HG03378 (cell line): Measurements from ENCODE around the gene MDM1.

Source experiments
- ATAC-seq: cut with Tn5 transposase; IDR thresholded peaks from one replicate; pipeline ENCODE4 v1.9.1; 2021; ENCODE audit warnings: mild to moderate bottlenecking, moderate library complexity; ENCODE audit not compliant: unreplicated experiment

The MDM1 gene

DNA sequence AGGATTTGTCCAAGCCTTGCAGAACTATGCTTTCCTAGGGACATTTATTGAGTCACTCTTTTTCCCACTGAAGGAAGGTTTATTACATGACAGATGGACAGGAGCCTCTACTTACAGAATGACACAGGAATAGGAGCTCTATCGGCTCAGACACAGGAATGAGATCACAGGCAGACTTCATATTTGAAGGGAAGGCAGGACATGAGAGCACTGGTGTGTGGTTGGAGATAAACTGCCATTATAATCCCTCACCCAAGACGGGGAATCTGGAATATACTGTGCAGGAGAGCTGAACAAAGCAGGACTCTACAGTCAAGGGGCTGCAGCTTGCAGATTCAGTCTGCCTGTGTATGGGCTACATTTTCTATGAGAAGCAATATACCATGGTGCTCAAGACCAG, 51.9 kb downstream of the MDM1 start:
- no peak for ATAC-seq

GRCh38 chr12:68279227-68280054, 52.7 kb downstream of the MDM1 start:
- no peak for ATAC-seq

- no peak for ATAC-seq
Measured at GRCh38 chr12:68276402-68276930, 55.7 kb downstream of the MDM1 start.

DNA sequence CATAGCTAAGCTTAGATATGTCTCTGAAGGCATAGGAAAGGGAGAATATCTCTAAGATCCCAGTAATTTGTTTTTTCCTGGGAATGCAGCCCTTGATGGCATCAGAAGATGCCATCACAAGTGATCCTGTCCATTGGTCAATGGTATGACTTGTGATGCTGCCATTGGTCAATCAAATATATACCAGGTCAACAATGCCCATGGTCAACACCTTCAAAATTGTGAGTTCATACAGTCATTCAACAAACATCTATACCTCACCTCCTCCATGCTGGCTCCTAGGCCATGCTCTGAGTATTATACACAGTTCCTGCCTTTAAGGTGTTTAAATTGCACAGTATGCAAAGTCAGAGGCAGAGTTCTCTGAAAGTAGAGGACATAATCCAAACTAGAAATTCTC, 59.4 kb downstream of the MDM1 start:
- no peak for ATAC-seq

- ATAC-seq: no peak
Measured at GRCh38 chr12:68271346-68271745, 60.8 kb downstream of the MDM1 start.

GRCh38 chr12:68270358-68270757, 61.8 kb downstream of the MDM1 start:
- no peak for ATAC-seq

DNA sequence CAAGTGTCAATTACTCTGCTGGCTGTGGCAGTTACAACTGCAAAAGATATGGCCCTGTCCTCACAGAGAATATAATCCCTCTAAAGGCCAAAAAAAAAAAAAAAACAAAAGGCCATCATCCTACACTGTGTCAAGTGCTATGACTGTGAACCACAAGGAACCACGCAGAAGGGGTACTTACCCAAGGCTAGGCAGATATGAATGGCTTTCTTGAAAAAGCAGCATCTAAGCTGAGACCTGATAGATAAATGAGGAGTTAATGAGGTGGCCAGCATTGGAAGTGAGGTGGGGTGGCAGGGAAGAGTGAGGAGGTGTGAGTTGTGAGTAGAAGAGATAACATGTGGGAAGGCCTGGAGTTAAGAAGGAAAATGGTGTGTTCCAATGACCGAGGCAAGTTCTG, 62.4 kb downstream of the MDM1 start:
- ATAC-seq: no peak

DNA sequence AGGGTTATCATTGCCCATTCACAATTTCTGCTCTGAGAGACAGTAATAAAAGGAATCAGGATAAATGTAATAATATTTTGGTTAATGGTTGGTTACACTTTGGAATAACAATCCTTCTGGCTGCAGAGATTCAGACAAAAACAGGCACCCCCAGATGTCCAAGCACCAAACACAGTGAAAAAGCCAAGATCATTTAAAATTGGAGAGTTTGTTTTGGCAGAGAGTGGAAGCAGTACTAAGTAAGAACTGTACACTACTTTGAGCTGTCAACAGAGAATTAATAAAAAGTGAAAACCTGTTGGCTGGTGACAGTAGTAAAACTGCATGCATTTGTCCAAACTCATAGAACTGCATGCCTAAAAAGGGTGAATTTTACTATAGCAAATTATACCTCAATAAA, 63.2 kb downstream of the MDM1 start:
- ATAC-seq: no peak

GRCh38 chr12:68267892-68268396, 64.2 kb downstream of the MDM1 start:
- ATAC-seq: no peak

- no peak for ATAC-seq
Measured at GRCh38 chr12:68264857-68265256, 67.3 kb downstream of the MDM1 start.

DNA sequence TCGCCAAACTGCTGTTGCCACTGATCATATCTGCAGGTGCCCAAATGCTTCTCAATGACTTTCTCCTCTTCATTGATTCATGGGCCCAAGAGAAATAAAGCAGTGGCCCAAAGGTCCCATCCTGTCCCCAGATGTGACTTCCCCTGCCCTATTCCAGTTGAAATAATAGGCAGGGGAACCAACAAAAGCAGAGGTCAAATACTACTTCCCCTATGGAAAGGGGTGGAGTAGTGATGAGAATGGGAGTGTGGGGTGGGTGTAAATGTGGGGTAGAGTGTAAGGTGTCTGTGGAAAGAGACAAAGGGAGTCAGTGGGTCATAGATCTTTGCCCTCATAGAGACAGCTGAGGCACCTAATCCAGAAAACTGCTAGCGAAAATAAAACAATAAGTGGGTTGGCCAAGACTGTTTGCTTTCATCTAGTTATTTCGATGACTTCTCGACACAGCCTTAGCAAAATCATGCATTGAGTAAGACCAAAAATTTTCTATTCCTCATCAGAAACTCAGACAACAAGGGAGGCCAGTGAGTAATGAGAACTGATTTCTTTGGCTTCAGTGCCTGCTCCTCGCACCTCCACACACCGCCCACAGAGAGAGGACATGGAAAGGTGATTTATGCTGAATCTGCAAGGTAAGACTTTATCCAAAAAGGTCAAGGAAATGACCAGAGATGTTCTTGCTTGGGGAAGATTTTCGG, 67.9 kb downstream of the MDM1 start:
- no peak for ATAC-seq

DNA sequence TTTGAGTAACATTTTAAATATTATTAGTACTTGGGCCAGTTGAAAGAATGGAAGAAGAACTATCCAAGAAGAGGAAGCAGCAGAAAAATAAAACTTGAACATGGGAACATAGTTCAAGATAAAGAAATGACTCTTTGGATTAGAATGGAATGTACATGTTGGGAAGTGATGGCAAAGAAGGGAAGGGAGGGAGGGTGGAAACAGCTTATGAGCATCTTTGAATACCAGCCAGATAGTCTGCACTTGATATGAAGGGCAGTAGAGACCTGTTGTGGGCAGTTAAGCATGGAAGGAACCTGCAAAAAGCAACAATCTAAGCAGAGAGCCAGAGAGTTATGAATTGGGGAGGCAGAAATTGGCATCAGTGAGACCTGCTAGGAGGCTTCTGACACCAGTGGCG, 68.8 kb downstream of the MDM1 start:
- ATAC-seq: no peak

GRCh38 chr12:68261896-68262295, 70.3 kb downstream of the MDM1 start:
- no peak for ATAC-seq

DNA sequence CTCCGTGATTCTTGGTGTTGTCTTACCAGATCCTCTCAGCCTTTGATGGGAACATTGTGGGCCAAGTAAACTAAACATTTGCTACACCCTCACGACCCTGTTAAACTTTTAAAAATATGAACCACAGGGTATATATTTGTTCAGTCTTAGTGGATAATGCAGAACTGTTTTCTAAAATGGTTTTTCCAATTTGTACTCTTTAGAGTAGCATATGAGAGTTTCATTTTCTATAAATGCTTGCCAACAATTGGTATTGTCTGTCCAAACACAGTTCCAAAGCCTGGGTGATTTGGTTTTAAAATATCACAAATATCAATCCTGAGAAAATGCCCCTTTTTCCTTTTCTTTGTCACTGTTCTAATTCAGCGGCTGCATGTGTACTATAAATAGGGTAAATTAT, 72.0 kb downstream of the MDM1 start:
- no peak for ATAC-seq

DNA sequence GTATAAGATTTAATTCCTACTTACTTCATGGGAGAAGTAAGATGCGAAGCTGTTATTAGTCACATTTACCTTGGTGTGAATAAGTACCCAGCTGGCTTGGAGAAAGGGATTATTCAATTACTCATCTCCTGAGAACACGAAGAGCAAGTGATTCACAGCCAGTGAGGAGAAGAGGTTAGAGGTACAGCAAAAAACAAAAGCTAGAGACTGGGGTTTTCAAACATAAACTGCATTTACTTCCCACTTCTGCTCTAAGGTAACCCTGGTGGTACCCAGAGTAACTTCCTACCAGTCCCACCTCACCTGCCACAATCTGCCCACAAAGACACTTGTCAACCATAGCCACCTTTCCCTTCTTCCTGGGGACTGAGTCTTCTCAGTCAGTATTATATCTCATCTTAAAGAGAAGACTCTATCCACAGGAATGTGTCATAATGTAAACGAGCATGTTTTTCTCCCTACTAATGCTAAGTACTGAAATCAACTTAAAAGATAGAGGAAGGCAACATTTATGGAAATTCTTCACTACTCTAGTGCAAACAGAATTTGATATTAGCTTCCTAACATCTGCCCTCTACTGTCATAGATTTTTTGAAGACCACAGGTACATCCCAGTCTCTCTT, 72.7 kb downstream of the MDM1 start:
- no peak for ATAC-seq

- no peak for ATAC-seq
Measured at GRCh38 chr12:68253504-68253903, 78.7 kb downstream of the MDM1 start, which contains the start of gene IL22. IL22 (minus strand) TSS chr12:68253604; CDS start chr12:68253448, 156 bp downstream.

- ATAC-seq: no peak
Measured at GRCh38 chr12:68252077-68252476, 80.1 kb downstream of the MDM1 start.

- no peak for ATAC-seq
Measured at GRCh38 chr12:68250454-68250853, 81.7 kb downstream of the MDM1 start.

GRCh38 chr12:68247785-68248184, 84.4 kb downstream of the MDM1 start:
- ATAC-seq: no peak

- no peak for ATAC-seq
Measured at GRCh38 chr12:68246350-68246749, 85.8 kb downstream of the MDM1 start.
